ENCODE data around the gene RDH13. TPM values are rescaled to one million over a fixed set of nuclear protein-coding genes. Genes with fewer than 3 reads are reported as not detected.

RDH13 gene
- total and polyA plus RNA-seq, 8 donors: 10.9 to 27.1 (median 14.5) TPM

GRCh38 chr19:55090564-55090963, 27.6 kb upstream of the RDH13 start:
- FAIRE-seq (no peak), ATAC-seq (no peak), DNase-seq (peak in 3 of 6 donors; percentile 14 to 58 (median 55))
- intact Hi-C loops (cut with DNase I): no loop called here
- Histone ChIP-seq H3K4me1 (no peaks in the 10 kb centered on the region), H3K9me3 (no peaks in the 10 kb centered on the region), H3K36me3 (peaks cover 0 to 17% (median 6%) of the 10 kb centered on the region in 3 donors), H3K27me3 (no peaks in the 10 kb centered on the region), H3K4me3 (no peak overlapping the region), H3K27ac (no peak overlapping the region)
- TF ChIP-seq CTCF (IDR thresholded peaks at IDR 0.05): no peak
- 89 to 97% methylated on average over 13 of the region's 13 CpGs for WGBS, 2 donors

- H3K4me3 ChIP-seq: no peak overlapping the region
- intact Hi-C loops (cut with DNase I): no loop called here
- FAIRE-seq (no peak), ATAC-seq (no peak), DNase-seq (peak in 1 of 6 donors; percentile 11)
- peaks cover 0 to 10% (median 6%) of the 10 kb centered on the region in 3 donors for H3K36me3 ChIP-seq
- H3K9me3 ChIP-seq: no peaks in the 10 kb centered on the region
- 86 to 87% methylated on average over 3 of the region's 3 CpGs for WGBS, 2 donors
- no peaks in the 10 kb centered on the region for H3K4me1 ChIP-seq
- no peaks in the 10 kb centered on the region for H3K27me3 ChIP-seq
- no peak for TF ChIP-seq CTCF (IDR thresholded peaks at IDR 0.05)
- H3K27ac ChIP-seq: no peak overlapping the region
Observed at GRCh38 chr19:55089342-55089944, 26.5 kb upstream of the RDH13 start.

GRCh38 chr19:55088543-55089341, 25.8 kb upstream of the RDH13 start:
- Histone ChIP-seq H3K36me3 (peaks cover 0 to 10% (median 6%) of the 10 kb centered on the region in 3 donors), H3K27ac (no peak overlapping the region), H3K4me3 (no peak overlapping the region), H3K9me3 (no peaks in the 10 kb centered on the region), H3K4me1 (no peaks in the 10 kb centered on the region), H3K27me3 (no peaks in the 10 kb centered on the region)
- peak; percentile 69 to 87 (median 84) for TF ChIP-seq CTCF (IDR thresholded peaks at IDR 0.05)
- ATAC-seq (peak; percentile 44 to 63 (median 54)), FAIRE-seq (no peak), DNase-seq (peak in 5 of 6 donors; percentile 60 to 91 (median 83))
- intact Hi-C loops (cut with DNase I): no loop called here
- WGBS, 2 donors: 44 to 48% methylated on average over 10 to 18 of the region's 18 CpGs

GRCh38 chr19:55088021-55088451, 25.1 kb upstream of the RDH13 start:
- peak in 1 of 6 donors; percentile 18 for DNase-seq
- ATAC-seq: no peak
- H3K27me3 ChIP-seq: no peaks in the 10 kb centered on the region
- no peak for TF ChIP-seq CTCF (IDR thresholded peaks at IDR 0.05)
- intact Hi-C loops (cut with DNase I): no loop called here
- 54 to 74% methylated on average over 12 of the region's 12 CpGs for WGBS, 2 donors
- H3K4me3 ChIP-seq: no peak overlapping the region
- H3K4me1 ChIP-seq: no peaks in the 10 kb centered on the region
- peaks cover 0 to 10% (median 6%) of the 10 kb centered on the region in 3 donors for H3K36me3 ChIP-seq
- no peak overlapping the region for H3K27ac ChIP-seq
- no peaks in the 10 kb centered on the region for H3K9me3 ChIP-seq
- FAIRE-seq: no peak

All from pancreas (tissue), 10 donors.